ENCODE data around the gene ALKBH3. TPM values are rescaled to one million over a fixed set of nuclear protein-coding genes. Genes with fewer than 3 reads are reported as not detected.

Gene ALKBH3
- total RNA-seq, 2 experiments from 2014 or later = 43.7 to 49.1 TPM

DNA sequence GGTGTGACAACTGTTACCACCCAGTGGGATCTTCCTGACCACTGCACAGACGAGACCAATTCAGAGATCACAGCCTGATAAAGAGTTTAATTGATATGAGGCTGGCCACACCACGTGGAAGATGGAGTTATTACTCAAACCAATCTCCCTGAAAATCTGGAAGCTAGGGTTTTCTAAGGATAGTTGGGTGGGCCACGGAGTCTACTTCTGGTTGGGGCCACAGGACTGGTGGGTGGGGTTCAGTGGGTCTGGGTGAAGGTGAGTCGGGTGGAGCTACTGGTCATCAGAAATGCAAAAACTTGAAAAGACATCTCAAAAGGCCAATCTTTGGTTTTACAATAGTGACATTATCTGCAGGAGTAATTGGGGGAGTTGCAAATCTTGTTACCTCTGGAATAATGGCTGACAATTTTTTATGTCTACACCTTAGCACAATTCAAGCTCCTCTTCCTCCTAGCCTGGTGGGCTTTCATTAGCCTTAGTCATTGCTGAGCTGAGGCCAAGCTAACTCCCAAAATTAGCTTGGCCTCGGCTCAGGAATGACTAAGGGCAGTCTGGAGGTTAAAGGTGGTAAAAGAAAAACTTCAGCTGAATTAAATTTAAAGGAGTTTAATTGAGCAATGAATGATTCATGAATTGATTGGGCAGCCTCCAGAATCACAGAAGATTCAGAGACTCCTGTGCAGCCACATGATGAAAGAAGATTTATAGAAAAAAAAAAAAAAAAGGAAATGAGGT is 74.9 kb downstream of the ALKBH3 start:
- Mint-ChIP-seq H3K27ac (no peak overlapping the region), H3K4me3 (no peak overlapping the region), H3K9me3 (ENCODE audit: insufficient read depth) (no peaks in the 10 kb centered on the region), H3K36me3 (ENCODE audit: low read depth) (no peaks in the 10 kb centered on the region), H3K27me3 (ENCODE audit: low read depth) (peaks cover 10% of the 10 kb centered on the region), H3K4me1 (ENCODE audit: low read depth) (no peaks in the 10 kb centered on the region)
- CTCF ChIA-PET = no interaction called here
- no peak for DNase-seq
- POLR2A ChIA-PET = interaction anchor here (0.6 kb wide), 1 partner anchor 1521 kb away, joined by 4 read pairs; no protein-coding TSS in a partner anchor
- ATAC-seq = no peak

DNA sequence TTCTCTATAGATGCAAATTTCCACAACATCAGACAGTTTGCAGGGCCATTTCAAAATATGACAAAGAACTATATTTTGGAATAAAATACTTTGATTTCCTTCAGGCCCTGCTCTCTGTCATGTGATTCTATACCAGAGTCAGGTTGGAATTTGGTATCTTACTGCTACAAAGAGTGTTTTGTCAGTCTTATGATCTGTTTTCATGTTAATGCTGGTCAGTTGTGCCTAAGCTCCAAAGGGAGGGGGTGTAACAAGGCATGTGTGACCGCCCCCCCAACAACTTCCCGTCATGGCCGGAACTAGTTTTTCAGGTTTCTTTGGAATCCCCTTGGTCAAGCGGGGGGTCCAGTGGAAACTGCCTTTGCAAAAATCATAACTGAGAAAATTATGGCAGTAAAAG is 76.9 kb downstream of the ALKBH3 start:
- POLR2A ChIA-PET = no interaction called here
- CTCF ChIA-PET = interaction anchor here (1.2 kb wide), 1 partner anchor 106 kb away, joined by 3 read pairs; no protein-coding TSS in a partner anchor

DNA sequence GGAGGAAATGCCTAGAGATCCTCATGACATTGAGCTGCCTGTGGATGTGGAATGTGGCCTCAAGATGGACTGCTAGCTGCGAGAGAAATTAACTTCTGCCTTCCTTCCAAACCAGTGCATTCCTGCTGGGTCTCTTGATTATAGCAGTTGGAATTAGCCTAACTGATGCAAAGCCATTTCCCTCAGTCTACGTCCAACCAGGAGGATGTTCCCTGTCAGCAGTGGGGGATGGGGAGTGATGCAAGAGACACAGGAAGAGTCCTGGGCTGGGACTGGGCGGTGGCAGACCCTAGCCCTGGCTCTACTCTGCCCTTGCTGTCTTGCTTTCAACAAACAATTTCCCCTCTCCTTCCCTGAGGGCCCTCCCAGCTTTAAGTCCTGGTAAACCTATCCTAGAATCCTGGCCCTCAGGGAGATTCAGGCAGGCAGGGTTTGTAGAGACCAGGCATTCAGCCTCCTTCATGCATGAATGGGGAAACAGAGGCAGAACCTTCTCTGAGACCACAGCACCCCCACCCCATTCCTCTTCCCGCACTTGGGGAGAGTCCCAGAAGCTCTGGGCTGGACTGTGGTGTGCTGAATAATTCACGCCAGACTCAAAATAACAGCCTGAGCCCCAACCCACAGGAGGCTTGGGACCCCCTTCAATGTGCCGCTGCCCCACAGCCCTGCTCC is 78.8 kb downstream of the ALKBH3 start:
- ATAC-seq (no peak), DNase-seq (no peak)
- no peak overlapping the region for H3K4me3 Mint-ChIP-seq
- peaks cover 27% of the 10 kb centered on the region for H3K27me3 Mint-ChIP-seq (ENCODE audit: low read depth)
- no peak overlapping the region for H3K27ac Mint-ChIP-seq
- no peaks in the 10 kb centered on the region for H3K36me3 Mint-ChIP-seq (ENCODE audit: low read depth)
- POLR2A ChIA-PET = no interaction called here
- no peaks in the 10 kb centered on the region for H3K4me1 Mint-ChIP-seq (ENCODE audit: low read depth)
- CTCF ChIA-PET = no interaction called here
- no peaks in the 10 kb centered on the region for H3K9me3 Mint-ChIP-seq (ENCODE audit: insufficient read depth)

More for the DNA sequence above, 76.9 kb downstream of the ALKBH3 start:
- DNase-seq (no peak), ATAC-seq (no peak)
- Mint-ChIP-seq H3K27ac (no peak overlapping the region), H3K4me1 (ENCODE audit: low read depth) (no peaks in the 10 kb centered on the region), H3K4me3 (no peak overlapping the region), H3K27me3 (ENCODE audit: low read depth) (peaks cover 19% of the 10 kb centered on the region), H3K9me3 (ENCODE audit: insufficient read depth) (no peaks in the 10 kb centered on the region), H3K36me3 (ENCODE audit: low read depth) (no peaks in the 10 kb centered on the region)

DNA sequence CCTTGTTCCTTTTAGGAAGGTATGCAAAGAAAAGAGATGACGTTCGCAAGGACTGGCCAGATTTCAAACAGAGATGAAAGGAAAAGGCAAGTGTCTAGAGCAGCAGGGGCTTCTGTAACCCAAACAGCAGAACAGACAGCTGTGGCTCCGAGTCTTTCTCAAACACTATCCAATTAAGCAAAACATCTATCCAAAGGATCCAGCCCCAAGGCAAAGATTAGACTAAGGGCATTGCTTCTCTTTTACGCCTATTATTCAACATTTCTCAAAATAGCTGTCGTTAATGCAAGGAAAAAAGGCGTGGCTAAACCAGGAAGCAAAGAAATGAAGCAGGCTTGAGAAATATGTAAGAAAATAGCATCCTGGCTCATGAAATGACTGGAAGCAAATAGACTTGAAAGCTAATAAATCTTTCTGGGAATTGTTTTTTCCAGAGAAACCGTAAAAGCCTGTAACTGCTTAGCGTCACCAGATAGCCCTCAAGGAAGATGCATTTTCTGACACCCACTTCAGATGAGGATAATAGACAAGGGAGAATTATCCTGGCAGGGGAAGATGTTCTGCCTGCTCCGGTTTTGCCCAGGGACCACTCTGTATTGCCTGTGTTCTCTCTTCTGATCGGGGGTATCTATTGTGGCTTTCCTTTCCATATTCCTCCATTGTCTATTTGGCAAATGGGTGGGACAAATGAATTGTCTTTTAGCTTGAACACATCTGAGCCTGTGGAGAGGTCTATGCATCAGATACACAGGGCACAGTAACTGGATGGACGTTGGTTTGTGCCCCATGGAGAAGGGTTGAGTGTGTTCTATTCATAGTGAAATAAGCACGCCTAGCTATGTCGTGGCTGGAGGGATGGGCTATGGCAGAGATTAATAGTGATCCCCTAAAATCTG is 82.0 kb downstream of the ALKBH3 start:
- DNase-seq = no peak
- Mint-ChIP-seq H3K27ac (no peak overlapping the region), H3K4me1 (ENCODE audit: low read depth) (no peaks in the 10 kb centered on the region), H3K27me3 (ENCODE audit: low read depth) (peaks cover 33% of the 10 kb centered on the region), H3K4me3 (no peak overlapping the region), H3K9me3 (ENCODE audit: insufficient read depth) (no peaks in the 10 kb centered on the region), H3K36me3 (ENCODE audit: low read depth) (no peaks in the 10 kb centered on the region)
- CTCF ChIA-PET = no interaction called here
- POLR2A ChIA-PET = no interaction called here
- ATAC-seq = no peak

DNA sequence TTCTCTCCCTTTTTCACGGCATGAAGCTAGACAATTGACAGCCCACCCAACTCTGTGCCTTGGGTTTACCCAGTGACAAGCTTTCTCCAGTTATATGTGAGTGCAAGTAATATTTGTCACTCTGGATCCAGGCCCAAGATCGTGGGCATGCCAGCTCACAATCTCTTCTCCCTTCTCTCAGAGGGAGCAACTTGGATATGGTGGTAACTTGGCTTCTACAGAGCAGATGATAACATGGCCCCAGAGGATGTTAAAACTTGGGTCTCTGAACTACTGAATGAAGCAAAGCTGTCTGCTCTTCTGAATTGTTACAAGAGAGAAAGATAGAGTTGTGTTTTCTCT is 82.6 kb downstream of the ALKBH3 start:
- ChIA-PET POLR2A (no interaction called here), CTCF (no interaction called here)
- Mint-ChIP-seq H3K36me3 (ENCODE audit: low read depth) (no peaks in the 10 kb centered on the region), H3K27ac (no peak overlapping the region), H3K27me3 (ENCODE audit: low read depth) (peaks cover 36% of the 10 kb centered on the region), H3K4me1 (ENCODE audit: low read depth) (no peaks in the 10 kb centered on the region), H3K9me3 (ENCODE audit: insufficient read depth) (no peaks in the 10 kb centered on the region), H3K4me3 (no peak overlapping the region)
- ATAC-seq = no peak
- no peak for DNase-seq

DNA sequence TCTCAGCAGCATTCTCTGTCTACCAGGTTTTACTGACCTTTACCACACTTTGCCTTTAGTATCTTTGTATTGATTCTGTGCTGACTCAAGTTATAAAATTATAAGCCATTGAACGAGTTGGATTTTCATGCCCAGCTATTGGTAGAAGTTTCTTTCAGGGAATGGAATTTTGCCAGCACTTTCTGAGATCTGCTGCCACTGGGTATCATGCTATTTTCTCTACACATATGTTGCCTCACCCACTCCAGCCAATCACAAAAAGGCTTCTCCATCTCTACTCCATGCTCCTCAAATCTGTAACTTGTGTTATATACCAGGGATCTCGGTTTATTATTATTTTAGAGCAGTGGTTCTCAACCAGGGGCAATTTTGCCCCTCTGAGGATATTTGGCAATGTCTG is 87.0 kb downstream of the ALKBH3 start:
- CTCF ChIA-PET = no interaction called here
- Mint-ChIP-seq H3K27ac (no peak overlapping the region), H3K4me3 (no peak overlapping the region), H3K9me3 (ENCODE audit: insufficient read depth) (no peaks in the 10 kb centered on the region), H3K27me3 (ENCODE audit: low read depth) (peaks cover 31% of the 10 kb centered on the region), H3K36me3 (ENCODE audit: low read depth) (no peaks in the 10 kb centered on the region), H3K4me1 (ENCODE audit: low read depth) (no peaks in the 10 kb centered on the region)
- ATAC-seq (no peak), DNase-seq (no peak)
- POLR2A ChIA-PET = no interaction called here

DNA sequence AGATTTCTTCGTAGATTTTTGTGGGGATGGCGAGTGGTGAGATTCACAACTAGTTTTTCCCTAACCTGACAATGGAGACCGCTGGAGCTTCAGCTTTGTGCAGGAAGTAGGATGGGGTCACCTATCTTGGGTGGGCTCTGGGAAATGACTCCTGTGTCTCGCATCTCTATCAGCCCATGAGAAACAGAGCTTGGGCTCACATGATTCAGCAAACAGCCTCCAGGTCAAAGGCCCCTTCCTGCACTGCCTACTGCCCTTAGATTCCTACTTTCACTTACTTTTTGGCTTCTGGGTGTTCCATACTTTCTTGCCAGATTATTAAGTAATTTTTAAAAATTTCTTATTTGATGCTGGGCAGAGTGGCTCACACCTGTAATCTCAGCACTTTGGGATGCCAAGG is 88.1 kb downstream of the ALKBH3 start:
- DNase-seq (no peak), ATAC-seq (no peak)
- peaks cover 23% of the 10 kb centered on the region for H3K27me3 Mint-ChIP-seq (ENCODE audit: low read depth)
- no peaks in the 10 kb centered on the region for H3K9me3 Mint-ChIP-seq (ENCODE audit: insufficient read depth)
- CTCF ChIA-PET = no interaction called here
- POLR2A ChIA-PET = interaction anchor here (0.7 kb wide), 1 partner anchor 691 kb away, joined by 3 read pairs; no protein-coding TSS in a partner anchor
- H3K4me1 Mint-ChIP-seq (ENCODE audit: low read depth) = no peaks in the 10 kb centered on the region
- no peak overlapping the region for H3K4me3 Mint-ChIP-seq
- no peaks in the 10 kb centered on the region for H3K36me3 Mint-ChIP-seq (ENCODE audit: low read depth)
- H3K27ac Mint-ChIP-seq = no peak overlapping the region

DNA sequence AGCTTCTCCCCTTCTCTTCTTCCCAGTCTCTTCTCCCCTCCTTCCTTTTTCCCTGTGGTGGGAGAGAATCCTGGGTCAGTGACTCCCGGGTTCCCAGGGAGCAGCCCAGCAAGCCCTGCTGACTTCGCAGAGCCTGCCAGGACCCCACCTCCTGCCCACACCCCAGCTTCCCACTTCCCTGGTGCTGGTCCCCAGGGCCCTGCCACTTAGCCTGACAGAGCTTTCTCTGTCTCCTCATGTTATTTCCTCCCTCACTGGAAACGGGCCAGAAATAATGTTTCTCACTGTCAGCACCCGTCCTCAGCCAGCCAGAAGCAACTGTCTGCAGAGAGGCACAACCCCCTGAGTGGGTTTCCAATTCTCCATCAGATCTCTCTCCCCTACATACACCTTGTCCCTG is 88.9 kb downstream of the ALKBH3 start:
- Mint-ChIP-seq H3K4me1 (ENCODE audit: low read depth) (no peaks in the 10 kb centered on the region), H3K4me3 (no peak overlapping the region), H3K36me3 (ENCODE audit: low read depth) (no peaks in the 10 kb centered on the region), H3K9me3 (ENCODE audit: insufficient read depth) (peaks cover 4% of the 10 kb centered on the region), H3K27ac (no peak overlapping the region), H3K27me3 (ENCODE audit: low read depth) (peaks cover 20% of the 10 kb centered on the region)
- POLR2A ChIA-PET = no interaction called here
- CTCF ChIA-PET = no interaction called here
- DNase-seq (no peak), ATAC-seq (no peak)

Other genes with a start within 250 kb of the ALKBH3 start
- gene HSD17B12, start 200.1 kb upstream of the ALKBH3 start, total RNA-seq = 10 to 100 TPM; 45.3 to 48.4 TPM
- 1 to 10 TPM in 1 of 2 experiments, under 1 TPM in 1; 0.55 to 1.1 TPM for gene C11orf96, start 61.8 kb downstream of the ALKBH3 start, total RNA-seq
- not detected for gene ACCSL, start 167.2 kb downstream of the ALKBH3 start, total RNA-seq
- gene ACCS, start 185.4 kb downstream of the ALKBH3 start, total RNA-seq = 1 to 10 TPM; 8.7 to 9.0 TPM
- 10 to 100 TPM; 18.4 to 22.5 TPM for gene EXT2, start 214.8 kb downstream of the ALKBH3 start, total RNA-seq

Measured in activated CD8-positive, alpha-beta T cell treated with anti-CD3 and anti-CD28 coated beads, Interleukin-2, amount 10 ng/mL, durations not matched to agents 7 days and 5 days (primary cell).